ENCODE results near the gene PUSL1.

Gene PUSL1

DNA sequence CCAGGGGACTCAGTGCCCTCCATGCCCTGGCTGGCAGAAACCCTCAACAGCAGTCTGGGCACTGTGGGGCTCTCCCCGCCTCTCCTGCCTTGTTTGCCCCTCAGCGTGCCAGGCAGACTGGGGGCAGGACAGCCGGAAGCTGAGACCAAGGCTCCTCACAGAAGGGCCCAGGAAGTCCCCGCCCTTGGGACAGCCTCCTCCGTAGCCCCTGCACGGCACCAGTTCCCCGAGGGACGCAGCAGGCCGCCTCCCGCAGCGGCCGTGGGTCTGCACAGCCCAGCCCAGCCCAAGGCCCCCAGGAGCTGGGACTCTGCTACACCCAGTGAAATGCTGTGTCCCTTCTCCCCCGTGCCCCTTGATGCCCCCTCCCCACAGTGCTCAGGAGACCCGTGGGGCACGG lies 19.9 kb downstream of the PUSL1 start:
- no peak overlapping the region for H3K27ac ChIP-seq (ENCODE audit: low read depth, low read length)
- peaks cover 28% of the 10 kb centered on the region for H3K79me2 ChIP-seq (ENCODE audit: control insufficient read depth, low read length)
- H3K36me3 ChIP-seq (ENCODE audit: control insufficient read depth, low read length): peaks cover 10% of the 10 kb centered on the region; the same call in 1 of the 2 replicates
- H3K4me3 ChIP-seq (ENCODE audit: low read length): no peak overlapping the region
- H4K20me1 ChIP-seq (ENCODE audit: control insufficient read depth, insufficient read depth, low read depth, low read length): peaks cover 3% of the 10 kb centered on the region; the same call in 1 of the 2 replicates
- H3K9me3 ChIP-seq (ENCODE audit: control insufficient read depth, insufficient read depth, low read length): peaks cover 13% of the 10 kb centered on the region
- H3K27me3 ChIP-seq (ENCODE audit: control insufficient read depth, low read length): no peaks in the 10 kb centered on the region
- no peak overlapping the region for H3K4me2 ChIP-seq (ENCODE audit: low read length)
- no peak for TF ChIP-seq EZH2phosphoT487 (IDR thresholded peaks at IDR 0.05; ENCODE audit: borderline replicate concordance, low read length)
- TF ChIP-seq, protein P1, sequence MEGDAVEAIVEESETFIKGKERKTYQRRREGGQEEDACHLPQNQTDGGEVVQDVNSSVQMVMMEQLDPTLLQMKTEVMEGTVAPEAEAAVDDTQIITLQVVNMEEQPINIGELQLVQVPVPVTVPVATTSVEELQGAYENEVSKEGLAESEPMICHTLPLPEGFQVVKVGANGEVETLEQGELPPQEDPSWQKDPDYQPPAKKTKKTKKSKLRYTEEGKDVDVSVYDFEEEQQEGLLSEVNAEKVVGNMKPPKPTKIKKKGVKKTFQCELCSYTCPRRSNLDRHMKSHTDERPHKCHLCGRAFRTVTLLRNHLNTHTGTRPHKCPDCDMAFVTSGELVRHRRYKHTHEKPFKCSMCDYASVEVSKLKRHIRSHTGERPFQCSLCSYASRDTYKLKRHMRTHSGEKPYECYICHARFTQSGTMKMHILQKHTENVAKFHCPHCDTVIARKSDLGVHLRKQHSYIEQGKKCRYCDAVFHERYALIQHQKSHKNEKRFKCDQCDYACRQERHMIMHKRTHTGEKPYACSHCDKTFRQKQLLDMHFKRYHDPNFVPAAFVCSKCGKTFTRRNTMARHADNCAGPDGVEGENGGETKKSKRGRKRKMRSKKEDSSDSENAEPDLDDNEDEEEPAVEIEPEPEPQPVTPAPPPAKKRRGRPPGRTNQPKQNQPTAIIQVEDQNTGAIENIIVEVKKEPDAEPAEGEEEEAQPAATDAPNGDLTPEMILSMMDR (IDR thresholded peaks at IDR 0.05; ENCODE audit: low read depth, low read length, poor library complexity, severe bottlenecking): no peak
- H3K9me2 ChIP-seq (replicated peaks; ENCODE audit: control insufficient read depth, low read length): no peaks in the 10 kb centered on the region
- no peaks in the 10 kb centered on the region for H3F3A ChIP-seq (ENCODE audit: control insufficient read depth, insufficient read depth)
- H3K4me1 ChIP-seq (ENCODE audit: control insufficient read depth, low read length): peaks cover 26% of the 10 kb centered on the region

DNA sequence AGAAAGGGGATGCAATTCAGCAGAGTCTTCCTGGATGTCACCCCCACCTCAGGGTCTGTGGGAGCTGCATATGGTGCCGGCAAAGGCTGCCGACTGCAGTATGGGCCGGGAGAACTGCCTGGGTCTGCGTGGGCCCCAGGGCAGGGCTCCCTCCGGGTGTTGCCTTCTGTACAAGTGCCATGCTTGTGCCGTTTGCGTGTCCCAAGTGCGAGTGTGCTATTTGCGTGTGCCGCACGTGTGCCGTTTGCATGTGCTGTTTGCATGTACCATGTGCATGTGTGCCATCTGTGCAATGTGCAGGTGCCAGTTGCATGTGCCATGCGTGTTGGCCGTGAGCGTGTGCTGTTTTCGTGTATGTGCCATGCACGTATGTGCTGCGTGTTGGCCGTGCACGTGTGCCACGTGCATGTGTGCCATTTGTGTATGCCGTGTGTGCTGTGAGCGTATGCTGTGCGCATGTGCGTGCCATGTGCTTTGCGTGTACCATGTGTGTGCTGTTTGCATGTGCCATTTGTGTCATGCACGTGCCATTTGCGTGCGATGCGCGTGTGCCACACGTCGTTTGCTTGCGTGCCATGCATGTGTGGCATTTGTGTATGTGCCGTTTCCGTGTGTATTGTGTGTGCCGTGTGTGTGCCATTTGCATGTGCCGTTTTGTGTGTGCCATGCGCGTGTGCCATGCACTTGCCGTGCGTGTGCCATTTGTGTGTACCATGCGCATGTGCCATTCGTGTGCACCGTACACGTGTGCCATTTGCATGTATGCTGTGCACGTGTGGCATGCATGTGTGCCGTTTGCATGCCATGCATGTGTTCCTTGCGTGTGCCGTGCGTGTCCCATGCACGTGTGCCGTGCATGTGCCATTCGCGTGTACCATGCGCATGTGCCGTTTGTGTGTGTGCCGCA lies 21.2 kb downstream of the PUSL1 start:
- peaks cover 19% of the 10 kb centered on the region for H3K79me2 ChIP-seq (ENCODE audit: control insufficient read depth, low read length)
- peaks cover 13% of the 10 kb centered on the region for H3K9me3 ChIP-seq (ENCODE audit: control insufficient read depth, insufficient read depth, low read length)
- peaks cover 22% of the 10 kb centered on the region for H3K4me1 ChIP-seq (ENCODE audit: control insufficient read depth, low read length)
- TF ChIP-seq, protein P1 (IDR thresholded peaks at IDR 0.05; ENCODE audit: low read depth, low read length, poor library complexity, severe bottlenecking): no peak
- no peak for TF ChIP-seq EZH2phosphoT487 (IDR thresholded peaks at IDR 0.05; ENCODE audit: borderline replicate concordance, low read length)
- peaks cover 7% of the 10 kb centered on the region; the same call in 1 of the 2 replicates for H3K36me3 ChIP-seq (ENCODE audit: control insufficient read depth, low read length)
- H3K9me2 ChIP-seq (replicated peaks; ENCODE audit: control insufficient read depth, low read length): no peaks in the 10 kb centered on the region
- H3F3A ChIP-seq (ENCODE audit: control insufficient read depth, insufficient read depth): no peaks in the 10 kb centered on the region
- H3K4me3 ChIP-seq (ENCODE audit: low read length): no peak overlapping the region
- no peak overlapping the region for H3K27ac ChIP-seq (ENCODE audit: low read depth, low read length)
- H3K27me3 ChIP-seq (ENCODE audit: control insufficient read depth, low read length): no peaks in the 10 kb centered on the region
- H3K4me2 ChIP-seq (ENCODE audit: low read length): no peak overlapping the region
- H4K20me1 ChIP-seq (ENCODE audit: control insufficient read depth, insufficient read depth, low read depth, low read length): no peaks in the 10 kb centered on the region

DNA sequence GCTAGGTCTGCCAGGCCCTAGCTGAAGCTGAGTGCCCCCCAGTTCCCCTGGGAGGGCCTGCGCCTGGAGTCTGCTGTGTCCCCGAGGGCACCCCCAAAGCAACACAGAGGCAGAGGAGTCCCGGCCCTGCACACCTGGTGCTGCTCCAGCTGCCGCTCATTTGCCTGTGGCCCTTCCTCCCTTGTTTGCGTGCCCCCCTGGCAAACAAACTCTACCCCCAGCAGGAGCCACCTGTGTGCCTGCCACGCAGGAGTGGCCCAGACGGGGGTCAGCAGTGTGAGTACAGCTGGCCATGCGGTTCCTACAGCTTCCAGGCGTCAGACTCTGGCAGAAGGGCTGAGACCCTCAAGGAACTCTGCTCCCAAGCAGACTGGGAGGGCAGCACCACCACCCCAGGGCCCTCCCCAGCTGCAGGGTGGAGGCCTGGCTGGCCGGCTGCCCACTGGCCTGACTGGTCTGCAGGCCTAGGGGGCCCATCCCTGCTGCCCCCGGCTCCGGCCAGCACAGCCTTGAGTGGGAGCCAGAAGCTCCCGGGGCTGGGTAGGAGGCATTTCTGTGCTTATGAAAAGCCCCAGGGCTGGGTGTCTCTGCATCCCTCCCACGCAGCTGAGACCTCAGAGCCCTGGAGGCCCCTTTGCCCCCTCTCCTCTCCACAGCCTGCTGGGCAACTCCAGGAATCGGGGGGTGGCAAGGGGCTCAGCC lies 22.1 kb downstream of the PUSL1 start:
- H3K4me1 ChIP-seq (ENCODE audit: control insufficient read depth, low read length): peaks cover 17% of the 10 kb centered on the region
- H3K4me3 ChIP-seq (ENCODE audit: low read length): no peak overlapping the region
- H3K9me2 ChIP-seq (replicated peaks; ENCODE audit: control insufficient read depth, low read length): no peaks in the 10 kb centered on the region
- TF ChIP-seq, protein P1 (IDR thresholded peaks at IDR 0.05; ENCODE audit: low read depth, low read length, poor library complexity, severe bottlenecking): no peak
- TF ChIP-seq EZH2phosphoT487 (IDR thresholded peaks at IDR 0.05; ENCODE audit: borderline replicate concordance, low read length): no peak
- no peaks in the 10 kb centered on the region for H3K27me3 ChIP-seq (ENCODE audit: control insufficient read depth, low read length)
- no peaks in the 10 kb centered on the region for H3F3A ChIP-seq (ENCODE audit: control insufficient read depth, insufficient read depth)
- H3K27ac ChIP-seq (ENCODE audit: low read depth, low read length): no peak overlapping the region
- H3K36me3 ChIP-seq (ENCODE audit: control insufficient read depth, low read length): peaks cover 7% of the 10 kb centered on the region; the same call in 1 of the 2 replicates
- H4K20me1 ChIP-seq (ENCODE audit: control insufficient read depth, insufficient read depth, low read depth, low read length): no peaks in the 10 kb centered on the region
- peaks cover 10% of the 10 kb centered on the region for H3K79me2 ChIP-seq (ENCODE audit: control insufficient read depth, low read length)
- no peak overlapping the region for H3K4me2 ChIP-seq (ENCODE audit: low read length)
- H3K9me3 ChIP-seq (ENCODE audit: control insufficient read depth, insufficient read depth, low read length): peaks cover 13% of the 10 kb centered on the region

Data from DOHH2 (cell line).